Right lobe of liver (tissue), 6 donors: ENCODE measurements around the gene C1orf53. TPM values are rescaled to one million over a fixed set of nuclear protein-coding genes. Genes with fewer than 3 reads are reported as not detected.
"Not testable (repeated sequence)": the region's sequence is repeated elsewhere in the genome, so short reads cannot be mapped to it uniquely, and the experiment has no call there.

ENCODE experiments used
- ATAC-seq, 4 donors: fragments of 200-7000 bp; cut with Tn5 transposase; one replicate each; pipeline ENCODE4 v1.9.1; 2020; ENCODE audit warnings: mild to moderate bottlenecking in 4 of 4, moderate library complexity in 4 of 4
- DNase-seq, 3 donors: peaks; one replicate each; pipeline ENCODE4 v3.0.0-alpha.2; 2020
- H3K27ac ChIP-seq, 3 donors: fragments of 200-600 bp; one replicate each; pipeline ENCODE4 v1.8.0; 2022
- H3K27me3 ChIP-seq, 2 donors: fragments of 200-600 bp; one replicate each; pipeline ENCODE4 v1.8.0; 2022
- H3K36me3 ChIP-seq, 4 donors: fragments of 200-600 bp; sonication (generic) in 1 of 4; one replicate each; pipeline versions ENCODE4 v1.5.1 to v1.8.0; 2017 to 2022; ENCODE audit warnings: control low read depth in 1 of 4
- H3K4me1 ChIP-seq, 4 donors: fragments of 200-600 bp; sonication (generic) in 1 of 4; one replicate each; pipeline versions ENCODE4 v1.5.1 to v1.8.0; 2017 to 2022; ENCODE audit warnings: control low read depth in 1 of 4
- H3K4me3 ChIP-seq, 3 donors: fragments of 200-600 bp; one replicate each; pipeline ENCODE4 v1.8.0; 2022
- H3K9me3 ChIP-seq, 4 donors: fragments of 200-600 bp; sonication (generic) in 1 of 4; one replicate each; pipeline versions ENCODE4 v1.5.1 to v1.8.0; 2017 to 2022; ENCODE audit warnings: control low read depth in 1 of 4
- CTCF ChIP-seq, 4 donors: fragments of 200-600 bp in 3 of 4; fragments of 450-650 bp in 1 of 4; IDR thresholded peaks; one replicate each; pipeline versions ENCODE4 v1.5.1 to v1.8.0; 2016 to 2022; ENCODE audit warnings: antibody characterized with exemption in 4 of 4, mild to moderate bottlenecking in 2 of 4
- POLR2A ChIP-seq: fragments of 450-650 bp; IDR thresholded peaks from one replicate; pipeline ENCODE4 v1.6.1; 2017; ENCODE audit warnings: antibody characterized with exemption, mild to moderate bottlenecking
- WGBS: methylation state at CpG from one replicate; pipeline ENCODE4 v1.1.6; 2018; ENCODE audit warnings: low coverage, low lambda C conversion rate; ENCODE audit not compliant: insufficient coverage; ENCODE audit errors: missing lambda C conversion rate; 5-methylcytosine and 5-hydroxymethylcytosine counted together
- intact Hi-C, 2 donors: fragments of 100-400 bp; cut with DNase I; formaldehyde crosslinking; loops; one replicate each; pipeline versions ENCODE4 v1.11.2 to v1.14.1; 2022
- long read RNA-seq: library from polyadenylated mRNA; unstranded; transcript quantifications from one replicate; pipeline ENCODE4 v2.0.0, GENCODE V29; 2019
- total RNA-seq, 6 experiments: library from RNA; depleted of rRNA in 2 of 6; stranded (reverse); fragments of >200 nt in 2 of 6; fragmentation: NEBNext Ultra II Directional in 3 of 6; extraction: Animal tissue kit (Norgen Biotek cat#: 25700) in 3 of 6; gene quantifications; one replicate each; pipeline versions ENCODE4 v1.1.0 to v1.2.4, GENCODE V29; 2016 to 2023
- donor health status: DM: no; HTN: yes; CAD: no.
- donor health status: DM: no; HTN: no; CAD: no.
- donor health status: DM: no; HTN: no; CAD: no.
- donor health status: DM: no; HTN: yes; CAD: no.
- donor health status: DM: no; HTN: yes; CAD: no.

The C1orf53 gene
- total RNA-seq: 1 to 10 TPM; 4.0 to 8.9 (median 6.2) TPM
- long read RNA-seq, transcript C1orf53-201 (3 exons, 588 nt): major isoform, 6 of 7 reads
- long read RNA-seq, partial matches to known transcripts: 0 of 7 reads
- long read RNA-seq, other reads (novel, unspliced or antisense): 1 of 7 reads

GRCh38 chr1:197902454-197903195 is at the start of gene C1orf53:
Gene C1orf53 (plus strand): TSS chr1:197902630. CDS start chr1:197902650, 20 bp downstream.
- Histone ChIP-seq H3K36me3 (no peaks in the 10 kb centered on the region), H3K4me1 (peaks cover 0 to 17% (median 7%) of the 10 kb centered on the region in 4 donors), H3K27me3 (no peaks in the 10 kb centered on the region), H3K9me3 (no peaks in the 10 kb centered on the region), H3K4me3 (peak within 1 kb of the TSS; percentile 49 to 95 (median 83)), H3K27ac (peak within 1 kb of the TSS; percentile 59 to 97 (median 90))
- intact Hi-C loops: no loop called here
- TF ChIP-seq CTCF (IDR thresholded peaks at IDR 0.05) (peak in 1 of 4 donors; percentile 11), POLR2A (peak; percentile 81)
- peak; percentile 90 to 93 (median 91) for DNase-seq
- WGBS: 0% methylated on average over 11 of the region's 90 CpGs
- peak; percentile 96 to 99 (median 97) for ATAC-seq

- H3K27ac ChIP-seq, DNase-seq, intact Hi-C loops, H3K4me3 ChIP-seq, H3K27me3 ChIP-seq, H3K9me3 ChIP-seq, ATAC-seq, H3K36me3 ChIP-seq, H3K4me1 ChIP-seq: not testable (repeated sequence)
- WGBS: 57% methylated on average over 2 of the region's 2 CpGs
Observed at GRCh38 chr1:197855751-197856150, 46.7 kb upstream of the C1orf53 start.

- Histone ChIP-seq H3K4me3 (no peak overlapping the region), H3K27ac (no peak overlapping the region), H3K27me3 (no peaks in the 10 kb centered on the region), H3K36me3 (no peaks in the 10 kb centered on the region), H3K4me1 (no peaks in the 10 kb centered on the region), H3K9me3 (no peaks in the 10 kb centered on the region)
- intact Hi-C loops: no loop called here
- no peak for DNase-seq
- TF ChIP-seq POLR2A: no peak
- no peak for TF ChIP-seq CTCF (IDR thresholded peaks at IDR 0.05)
- ATAC-seq: no peak
- 59% methylated on average over 2 of the region's 2 CpGs for WGBS
Observed at GRCh38 chr1:197857477-197857876, 45.0 kb upstream of the C1orf53 start.

- Histone ChIP-seq H3K36me3 (no peaks in the 10 kb centered on the region), H3K4me1 (no peaks in the 10 kb centered on the region), H3K4me3 (no peak overlapping the region), H3K27me3 (no peaks in the 10 kb centered on the region), H3K27ac (no peak overlapping the region), H3K9me3 (no peaks in the 10 kb centered on the region)
- ATAC-seq: no peak
- no peak for DNase-seq
- no peak for TF ChIP-seq CTCF (IDR thresholded peaks at IDR 0.05)
- 83% methylated on average over 1 of the region's 1 CpG for WGBS
- intact Hi-C loops: no loop called here
Observed at GRCh38 chr1:197859024-197859423, 43.4 kb upstream of the C1orf53 start.

- ATAC-seq (no peak), DNase-seq (no peak)
- no peaks in the 10 kb centered on the region for H3K36me3 ChIP-seq
- 85% methylated on average over 2 of the region's 3 CpGs for WGBS
- no peak overlapping the region for H3K27ac ChIP-seq
- H3K4me3 ChIP-seq: no peak overlapping the region
- TF ChIP-seq CTCF (IDR thresholded peaks at IDR 0.05) (no peak), POLR2A (no peak)
- intact Hi-C loops: no loop called here
- H3K9me3 ChIP-seq: no peaks in the 10 kb centered on the region
- no peaks in the 10 kb centered on the region for H3K27me3 ChIP-seq
- H3K4me1 ChIP-seq: no peaks in the 10 kb centered on the region
Observed at GRCh38 chr1:197862221-197862620, 40.2 kb upstream of the C1orf53 start.
